GM19324 (cell line): ENCODE measurements around the gene COX4I2.
A peak's percentile ranks its signal among the peaks of the same experiment; 100 is the strongest.

Experiments
- ATAC-seq: cut with Tn5 transposase; IDR thresholded peaks from one replicate; pipeline ENCODE4 v1.9.1; 2021; ENCODE audit warnings: mild to moderate bottlenecking, moderate library complexity; ENCODE audit not compliant: unreplicated experiment, low FRiP score

COX4I2 gene

GRCh38 chr20:31674895-31675827, 37.4 kb downstream of the COX4I2 start:
- no peak for ATAC-seq

- ATAC-seq = peak; percentile 56
These were observed 38.3 kb downstream of the COX4I2 start for GRCh38 chr20:31675828-31676608.

GRCh38 chr20:31676609-31676989, 38.9 kb downstream of the COX4I2 start:
- ATAC-seq = no peak

GRCh38 chr20:31677553-31678260, 40.0 kb downstream of the COX4I2 start:
- ATAC-seq = no peak

- ATAC-seq = no peak
These were observed 41.0 kb downstream of the COX4I2 start for GRCh38 chr20:31678389-31679356.

GRCh38 chr20:31679357-31680285, 41.9 kb downstream of the COX4I2 start:
- ATAC-seq = no peak

- ATAC-seq = no peak
These were observed 42.8 kb downstream of the COX4I2 start for GRCh38 chr20:31680286-31681127.

- ATAC-seq = no peak
These were observed 43.5 kb downstream of the COX4I2 start for GRCh38 chr20:31681128-31681727.

GRCh38 chr20:31681769-31682168, 44.1 kb downstream of the COX4I2 start:
- ATAC-seq = no peak

- no peak for ATAC-seq
These were observed 44.6 kb downstream of the COX4I2 start for GRCh38 chr20:31682352-31682751.

- no peak for ATAC-seq
These were observed 45.2 kb downstream of the COX4I2 start for GRCh38 chr20:31682927-31683326.

- no peak for ATAC-seq
These were observed 46.7 kb downstream of the COX4I2 start for GRCh38 chr20:31684153-31685015.

- ATAC-seq = no peak
These were observed 48.3 kb downstream of the COX4I2 start for GRCh38 chr20:31685853-31686643.

- ATAC-seq = no peak
These were observed 50.1 kb downstream of the COX4I2 start for GRCh38 chr20:31687777-31688176.

- no peak for ATAC-seq
These were observed 51.4 kb downstream of the COX4I2 start for GRCh38 chr20:31689141-31689540.
